ENCODE results near the gene RAB11A.

- TF ChIP-seq CTCF (IDR thresholded peaks at IDR 0.05; ENCODE audit: poor library complexity, severe bottlenecking): no peak
- TF ChIP-seq POLR2AphosphoS5 (IDR thresholded peaks at IDR 0.05): no peak
- TF ChIP-seq RAD21 (conservative IDR thresholded peaks at IDR 0.05): no peak
- no peak for TF ChIP-seq EZH2 (IDR thresholded peaks at IDR 0.05; ENCODE audit: borderline replicate concordance, insufficient read depth, low read length, poor library complexity, severe bottlenecking)
- TF ChIP-seq EP300 (conservative IDR thresholded peaks at IDR 0.05; ENCODE audit: poor library complexity, severe bottlenecking): no peak
- TF ChIP-seq MXI1 (conservative IDR thresholded peaks at IDR 0.05; ENCODE audit: poor library complexity, severe bottlenecking): no peak
- TF ChIP-seq SMC3 (conservative IDR thresholded peaks at IDR 0.05; ENCODE audit: poor library complexity): no peak
- TF ChIP-seq REST (IDR thresholded peaks at IDR 0.05; ENCODE audit: borderline replicate concordance): no peak
These were observed 37.1 kb downstream of the RAB11A start for GRCh38 chr15:65906396-65906795.
